Activated T-cell treated with anti-CD3 and anti-CD28 coated beads, Interleukin-2, amount 50 U/mL, for 72 hours (primary cell): ENCODE data around the gene ZSCAN5A. TPM values are rescaled to one million over a fixed set of nuclear protein-coding genes. Genes with fewer than 3 reads are reported as not detected.

ENCODE experiments used
- ATAC-seq, 2 donors: fragments of 150-1000 bp; cut with Tn5 transposase; replicated peaks in 1 of 2; 2 replicates each; pipeline ENCODE4 v1.10.0; 2021; ENCODE audit warnings: moderate library complexity in 2 of 2, mild to moderate bottlenecking in 1 of 2
- DNase-seq, 2 donors: peaks; one replicate each; pipeline ENCODE4 v3.0.0; 2021 to 2022; ENCODE audit warnings: mixed read lengths in 1 of 2
- H3K27ac Mint-ChIP-seq: one replicate; pipeline ENCODE4 v1.8.0; 2022; ENCODE audit warnings: mild to moderate bottlenecking, moderate library complexity, mixed read lengths
- H3K27me3 Mint-ChIP-seq: one replicate; pipeline ENCODE4 v1.8.0; 2022; ENCODE audit warnings: low read depth, mixed read lengths
- H3K36me3 Mint-ChIP-seq, 2 donors: one replicate each; pipeline ENCODE4 v1.8.0; 2022; ENCODE audit warnings: mixed read lengths in 2 of 2, mild to moderate bottlenecking in 1 of 2; ENCODE audit not compliant: insufficient read depth in 2 of 2
- H3K4me1 Mint-ChIP-seq: one replicate; pipeline ENCODE4 v1.8.0; 2022; ENCODE audit warnings: low read depth, mixed read lengths
- H3K4me3 Mint-ChIP-seq, 2 donors: one replicate each; pipeline ENCODE4 v1.8.0; 2022; ENCODE audit warnings: mild to moderate bottlenecking in 2 of 2, mixed read lengths in 2 of 2, moderate library complexity in 2 of 2
- H3K9me3 Mint-ChIP-seq, 2 donors: one replicate each; pipeline ENCODE4 v1.8.0; 2022; ENCODE audit warnings: mixed read lengths in 2 of 2
- total RNA-seq, 2 donors: library from RNA; stranded (reverse); gene quantifications; one replicate each; pipeline ENCODE4 v1.2.3, GENCODE V29; 2022

The ZSCAN5A gene
- total RNA-seq, 2 donors from 2014 or later: 8.3 to 8.4 TPM

GRCh38 chr19:56333506-56333905, 18.9 kb upstream of the ZSCAN5A start:
- ATAC-seq: peak; percentile 49 to 60

GRCh38 chr19:56332695-56333094, 18.1 kb upstream of the ZSCAN5A start:
- Mint-ChIP-seq H3K9me3 (peaks cover 1 to 4% of the 10 kb centered on the region in 2 donors), H3K4me1 (no peaks in the 10 kb centered on the region), H3K27ac (no peak overlapping the region), H3K4me3 (no peak overlapping the region), H3K36me3 (peaks cover 0 to 5% of the 10 kb centered on the region in 2 donors), H3K27me3 (no peaks in the 10 kb centered on the region)
- DNase-seq: no peak
- ATAC-seq: no peak

More at GRCh38 chr19:56333506-56333905, 18.9 kb upstream of the ZSCAN5A start:
- Mint-ChIP-seq H3K36me3 (peaks cover 0 to 5% of the 10 kb centered on the region in 2 donors), H3K4me1 (no peaks in the 10 kb centered on the region), H3K9me3 (peaks cover 1 to 4% of the 10 kb centered on the region in 2 donors), H3K27ac (no peak overlapping the region), H3K4me3 (no peak overlapping the region), H3K27me3 (no peaks in the 10 kb centered on the region)
- peak; percentile 40 to 42 for DNase-seq

- DNase-seq: no peak
These were observed 9.8 kb upstream of the ZSCAN5A start for GRCh38 chr19:56324436-56324835.

GRCh38 chr19:56321989-56322440, 7.4 kb upstream of the ZSCAN5A start:
- ATAC-seq: no peak
- Mint-ChIP-seq H3K27me3 (no peaks in the 10 kb centered on the region), H3K4me1 (no peaks in the 10 kb centered on the region), H3K9me3 (peaks cover 0 to 1% of the 10 kb centered on the region in 2 donors), H3K36me3 (no peaks in the 10 kb centered on the region), H3K4me3 (no peak overlapping the region), H3K27ac (no peak overlapping the region)
- no peak for DNase-seq

More at GRCh38 chr19:56324436-56324835, 9.8 kb upstream of the ZSCAN5A start:
- no peak overlapping the region for H3K4me3 Mint-ChIP-seq
- H3K36me3 Mint-ChIP-seq: no peaks in the 10 kb centered on the region
- no peak for ATAC-seq
- H3K9me3 Mint-ChIP-seq: peaks cover 0 to 1% of the 10 kb centered on the region in 2 donors
- H3K27ac Mint-ChIP-seq: no peak overlapping the region
- no peaks in the 10 kb centered on the region for H3K4me1 Mint-ChIP-seq
- H3K27me3 Mint-ChIP-seq: no peaks in the 10 kb centered on the region

- Mint-ChIP-seq H3K27me3 (no peaks in the 10 kb centered on the region), H3K9me3 (peaks cover 0 to 1% of the 10 kb centered on the region in 2 donors), H3K36me3 (no peaks in the 10 kb centered on the region), H3K4me3 (no peak overlapping the region), H3K4me1 (no peaks in the 10 kb centered on the region), H3K27ac (no peak overlapping the region)
- ATAC-seq: no peak
- no peak for DNase-seq
These were observed 6.8 kb upstream of the ZSCAN5A start for GRCh38 chr19:56321254-56321988.

- no peaks in the 10 kb centered on the region for H3K36me3 Mint-ChIP-seq
- H3K27me3 Mint-ChIP-seq: no peaks in the 10 kb centered on the region
- H3K4me3 Mint-ChIP-seq: no peak overlapping the region
- H3K27ac Mint-ChIP-seq: no peak overlapping the region
- peaks cover 10% of the 10 kb centered on the region for H3K4me1 Mint-ChIP-seq
- H3K9me3 Mint-ChIP-seq: peaks cover 0 to 1% of the 10 kb centered on the region in 2 donors
- ATAC-seq (no peak), DNase-seq (no peak)
These were observed 5.4 kb upstream of the ZSCAN5A start for GRCh38 chr19:56319991-56320390.

- H3K4me1 Mint-ChIP-seq: peaks cover 25% of the 10 kb centered on the region
- no peak overlapping the region for H3K4me3 Mint-ChIP-seq
- no peak overlapping the region for H3K27ac Mint-ChIP-seq
- H3K9me3 Mint-ChIP-seq: peaks cover 0 to 2% of the 10 kb centered on the region in 2 donors
- DNase-seq: no peak
- H3K36me3 Mint-ChIP-seq: peaks cover 3 to 6% of the 10 kb centered on the region in 2 donors
- ATAC-seq: no peak
- no peaks in the 10 kb centered on the region for H3K27me3 Mint-ChIP-seq
These were observed 3.1 kb upstream of the ZSCAN5A start for GRCh38 chr19:56317749-56318148.

GRCh38 chr19:56316728-56317127, 2.1 kb upstream of the ZSCAN5A start:
- H3K9me3 Mint-ChIP-seq: peaks cover 0 to 2% of the 10 kb centered on the region in 2 donors
- H3K36me3 Mint-ChIP-seq: peaks cover 6 to 9% of the 10 kb centered on the region in 2 donors
- peaks cover 35% of the 10 kb centered on the region for H3K4me1 Mint-ChIP-seq
- H3K27ac Mint-ChIP-seq: no peak overlapping the region
- ATAC-seq: no peak
- H3K27me3 Mint-ChIP-seq: no peaks in the 10 kb centered on the region
- H3K4me3 Mint-ChIP-seq: peak overlapping the region in 1 of 2 donors; percentile 28
- DNase-seq: no peak

- H3K36me3 Mint-ChIP-seq: peaks cover 6 to 9% of the 10 kb centered on the region in 2 donors
- peak overlapping the region; percentile 95 for H3K27ac Mint-ChIP-seq
- peak overlapping the region; percentile 90 to 93 for H3K4me3 Mint-ChIP-seq
- H3K9me3 Mint-ChIP-seq: peaks cover 0 to 2% of the 10 kb centered on the region in 2 donors
- H3K4me1 Mint-ChIP-seq: peaks cover 37% of the 10 kb centered on the region
- no peaks in the 10 kb centered on the region for H3K27me3 Mint-ChIP-seq
- DNase-seq: peak; percentile 87 to 91
- ATAC-seq: peak; percentile 82 to 83
These were observed 614 bp upstream of the ZSCAN5A start for GRCh38 chr19:56315077-56315828.

GRCh38 chr19:56314018-56314380, 640 bp downstream of the ZSCAN5A start:
- peaks cover 37% of the 10 kb centered on the region for H3K4me1 Mint-ChIP-seq
- DNase-seq (peak in 1 of 2 donors; percentile 8), ATAC-seq (no peak)
- H3K4me3 Mint-ChIP-seq: peak overlapping the region; percentile 90 to 93
- peaks cover 6 to 9% of the 10 kb centered on the region in 2 donors for H3K36me3 Mint-ChIP-seq
- no peaks in the 10 kb centered on the region for H3K27me3 Mint-ChIP-seq
- peak overlapping the region; percentile 95 for H3K27ac Mint-ChIP-seq
- peaks cover 0 to 2% of the 10 kb centered on the region in 2 donors for H3K9me3 Mint-ChIP-seq

- no peak for DNase-seq
- Mint-ChIP-seq H3K27ac (peak overlapping the region; percentile 95), H3K36me3 (peaks cover 6 to 10% of the 10 kb centered on the region in 2 donors), H3K4me3 (peak overlapping the region; percentile 90 to 93), H3K27me3 (no peaks in the 10 kb centered on the region), H3K4me1 (peaks cover 37% of the 10 kb centered on the region), H3K9me3 (peaks cover 0 to 2% of the 10 kb centered on the region in 2 donors)
- ATAC-seq: no peak
These were observed 1.6 kb downstream of the ZSCAN5A start for GRCh38 chr19:56312787-56313657.

- Mint-ChIP-seq H3K4me3 (peak overlapping the region; percentile 5 to 32), H3K36me3 (peaks cover 6 to 10% of the 10 kb centered on the region in 2 donors), H3K27me3 (no peaks in the 10 kb centered on the region), H3K4me1 (peaks cover 37% of the 10 kb centered on the region), H3K9me3 (peaks cover 0 to 2% of the 10 kb centered on the region in 2 donors), H3K27ac (no peak overlapping the region)
- ATAC-seq (no peak), DNase-seq (no peak)
These were observed 2.3 kb downstream of the ZSCAN5A start for GRCh38 chr19:56312342-56312741.
